Kidney (tissue), 14 donors: Measurements from ENCODE around the gene GINS3. TPM values are rescaled to one million over a fixed set of nuclear protein-coding genes. Genes with fewer than 3 reads are reported as not detected.

ENCODE experiments used
- DNase-seq, 5 donors: peaks; one replicate each; pipeline ENCODE4 v3.0.0-alpha.2; 2013 to 2020
- FAIRE-seq: peaks from 2 replicates; lab custom pipeline; 2012; peaks lifted over from hg19 to GRCh38; lab: Jason Lieb, UNC
- H3K27ac ChIP-seq, 2 donors: one replicate each; pipeline ENCODE4 v1.7.0; 2013; ENCODE audit warnings: low read depth in 2 of 2, low read length in 2 of 2, inconsistent platforms in 1 of 2
- H3K27me3 ChIP-seq: one replicate; pipeline ENCODE4 v1.7.1; 2013; ENCODE audit warnings: low read length, inconsistent platforms; ENCODE audit not compliant: control insufficient read depth, insufficient read depth
- H3K36me3 ChIP-seq, 3 donors: one replicate each; pipeline versions ENCODE4 v1.7.0 to v1.7.1; 2013; ENCODE audit warnings: low read length in 3 of 3, control low read depth in 1 of 3, inconsistent platforms in 1 of 3; ENCODE audit not compliant: insufficient read depth in 3 of 3, control insufficient read depth in 2 of 3
- H3K4me1 ChIP-seq, 3 donors: one replicate each; pipeline versions ENCODE4 v1.7.0 to v1.7.1; 2013; ENCODE audit warnings: low read length in 3 of 3, inconsistent platforms in 1 of 3, low read depth in 1 of 3; ENCODE audit not compliant: control insufficient read depth in 2 of 3, insufficient read depth in 2 of 3
- H3K4me3 ChIP-seq, 3 donors: one replicate each; pipeline versions ENCODE4 v1.7.0 to v1.8.1; 2013; ENCODE audit warnings: low read length in 3 of 3, control low read depth in 1 of 3, inconsistent platforms in 1 of 3
- H3K9ac ChIP-seq, 3 donors: one replicate each; pipeline versions ENCODE4 v1.7.0 to v1.7.1; 2013; ENCODE audit warnings: low read length in 3 of 3, control low read depth in 1 of 3, inconsistent platforms in 1 of 3
- H3K9me3 ChIP-seq, 3 donors: one replicate each; pipeline versions ENCODE4 v1.7.0 to v1.7.1; 2013; ENCODE audit warnings: low read length in 3 of 3, control low read depth in 1 of 3, inconsistent platforms in 1 of 3; ENCODE audit not compliant: control insufficient read depth in 2 of 3, insufficient read depth in 1 of 3
- intact Hi-C: fragments of 100-400 bp; cut with DNase I; formaldehyde crosslinking; loops from one replicate; pipeline ENCODE4 v1.11.1; 2022
- polyA plus RNA-seq: library from polyadenylated mRNA; stranded (reverse); fragments of 350-450 nt; fragmentation: Illumina TruSeq; extraction: RNeasy Lipid Tissue Mini Kit (QIAGEN cat#74804); gene quantifications from one replicate; pipeline ENCODE4 v1.2.3, GENCODE V29; 2014; ENCODE audit warnings: low read depth, low replicate concordance; ENCODE audit not compliant: insufficient read depth
- total RNA-seq: library from RNA; stranded (reverse); fragmentation: NEBNext Ultra II Directional; extraction: Animal tissue kit (Norgen Biotek cat#: 25700); gene quantifications from one replicate; pipeline ENCODE4 v1.2.1, GENCODE V29; 2021
- TF ChIP-seq, protein P1 (sequence below): IDR thresholded peaks from 3 replicates; pipeline ENCODE4 v1.5.1; 2012; ENCODE audit warnings: mild to moderate bottlenecking, moderate library complexity, borderline replicate concordance; ENCODE audit not compliant: insufficient read depth; ENCODE audit errors: extremely low read depth
- donor health status: control.
- donor health status: control.
- donor health status: control.
- donor health status: control.
- donor health status: control.
- donor health status: DM: yes; HTN: yes; CAD: no.
- donor health status: Normal renal cell carcinoma (clear cell type).

The GINS3 gene
- total and polyA plus RNA-seq, 2 donors from 2014 or later = 2.4 to 2.6 TPM

DNA sequence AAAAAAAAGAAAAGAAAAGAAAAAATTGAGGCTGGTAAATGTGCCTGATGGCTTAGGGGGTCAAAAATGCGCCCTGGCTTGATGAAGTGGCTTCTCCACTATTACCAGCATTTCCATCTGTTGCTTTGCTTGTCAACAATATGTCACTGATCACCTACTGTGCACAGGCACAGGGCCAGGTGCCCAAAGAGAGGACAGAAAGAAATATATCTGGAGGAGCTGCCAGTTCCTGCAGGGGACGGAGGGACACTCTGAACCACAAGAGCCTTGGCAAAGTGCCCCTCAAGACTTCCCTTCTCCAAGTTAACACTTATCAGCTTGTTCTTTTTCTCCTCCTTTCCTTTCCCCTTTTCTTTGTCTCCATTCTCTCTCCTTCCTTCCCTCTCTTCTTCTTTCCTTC lies 34.7 kb downstream of the GINS3 start:
- Histone ChIP-seq H3K4me3 (no peak overlapping the region), H3K9me3 (no peaks in the 10 kb centered on the region), H3K9ac (no peak overlapping the region), H3K36me3 (no peaks in the 10 kb centered on the region), H3K4me1 (no peaks in the 10 kb centered on the region), H3K27me3 (no peaks in the 10 kb centered on the region), H3K27ac (no peak overlapping the region)
- TF ChIP-seq, protein P1, sequence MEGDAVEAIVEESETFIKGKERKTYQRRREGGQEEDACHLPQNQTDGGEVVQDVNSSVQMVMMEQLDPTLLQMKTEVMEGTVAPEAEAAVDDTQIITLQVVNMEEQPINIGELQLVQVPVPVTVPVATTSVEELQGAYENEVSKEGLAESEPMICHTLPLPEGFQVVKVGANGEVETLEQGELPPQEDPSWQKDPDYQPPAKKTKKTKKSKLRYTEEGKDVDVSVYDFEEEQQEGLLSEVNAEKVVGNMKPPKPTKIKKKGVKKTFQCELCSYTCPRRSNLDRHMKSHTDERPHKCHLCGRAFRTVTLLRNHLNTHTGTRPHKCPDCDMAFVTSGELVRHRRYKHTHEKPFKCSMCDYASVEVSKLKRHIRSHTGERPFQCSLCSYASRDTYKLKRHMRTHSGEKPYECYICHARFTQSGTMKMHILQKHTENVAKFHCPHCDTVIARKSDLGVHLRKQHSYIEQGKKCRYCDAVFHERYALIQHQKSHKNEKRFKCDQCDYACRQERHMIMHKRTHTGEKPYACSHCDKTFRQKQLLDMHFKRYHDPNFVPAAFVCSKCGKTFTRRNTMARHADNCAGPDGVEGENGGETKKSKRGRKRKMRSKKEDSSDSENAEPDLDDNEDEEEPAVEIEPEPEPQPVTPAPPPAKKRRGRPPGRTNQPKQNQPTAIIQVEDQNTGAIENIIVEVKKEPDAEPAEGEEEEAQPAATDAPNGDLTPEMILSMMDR = no peak
- intact Hi-C loops = no loop called here
- FAIRE-seq (no peak), DNase-seq (no peak)

DNA sequence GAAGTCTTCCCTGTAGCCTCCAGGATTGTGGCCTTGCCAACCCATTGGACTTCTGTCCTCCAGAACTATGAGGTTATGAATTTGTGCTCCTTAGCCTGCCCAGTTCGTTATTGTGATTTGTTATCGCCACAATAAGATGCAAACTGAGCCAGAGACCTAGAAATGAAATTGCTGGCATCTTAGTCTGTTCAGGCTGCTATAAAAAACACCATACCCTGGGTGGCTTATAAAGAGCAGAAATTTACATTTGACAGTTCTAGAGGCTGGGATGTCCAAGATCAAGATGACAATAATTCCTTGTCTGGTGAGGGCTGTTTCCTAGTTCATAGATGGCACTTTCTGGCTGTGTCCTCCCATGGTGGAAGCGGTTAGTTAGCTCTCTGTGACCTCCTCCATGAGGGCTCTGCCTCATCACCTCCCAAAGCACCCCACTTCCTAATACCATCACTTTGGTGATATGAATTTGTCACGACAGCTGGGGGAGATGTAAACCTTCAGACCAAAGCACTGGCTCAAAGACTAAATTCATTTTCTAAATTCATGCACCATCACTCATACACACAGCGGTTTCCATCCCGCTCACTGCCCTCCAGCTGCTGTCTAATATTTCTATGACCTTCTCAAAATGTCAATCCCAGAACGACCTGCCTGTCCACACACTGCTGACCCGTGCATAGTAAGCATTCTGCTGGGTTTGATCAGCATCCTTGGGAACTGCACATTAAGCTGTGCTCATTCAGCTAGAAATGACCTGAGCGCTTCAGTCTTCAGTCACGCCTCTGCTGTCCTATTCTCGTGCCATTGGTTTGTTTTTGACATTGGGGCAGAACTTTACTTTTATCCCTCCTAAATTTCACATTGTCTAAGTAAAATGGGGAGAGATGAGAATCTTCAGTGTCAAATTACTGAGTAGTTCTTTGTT lies 36.6 kb downstream of the GINS3 start:
- no peak overlapping the region for H3K27ac ChIP-seq
- H3K4me3 ChIP-seq = no peak overlapping the region
- H3K9ac ChIP-seq = no peak overlapping the region
- no peaks in the 10 kb centered on the region for H3K36me3 ChIP-seq
- DNase-seq = no peak
- intact Hi-C loops = no loop called here
- no peaks in the 10 kb centered on the region for H3K9me3 ChIP-seq
- TF ChIP-seq, protein P1 = no peak
- no peak for FAIRE-seq
- H3K4me1 ChIP-seq = no peaks in the 10 kb centered on the region
- H3K27me3 ChIP-seq = no peaks in the 10 kb centered on the region

DNA sequence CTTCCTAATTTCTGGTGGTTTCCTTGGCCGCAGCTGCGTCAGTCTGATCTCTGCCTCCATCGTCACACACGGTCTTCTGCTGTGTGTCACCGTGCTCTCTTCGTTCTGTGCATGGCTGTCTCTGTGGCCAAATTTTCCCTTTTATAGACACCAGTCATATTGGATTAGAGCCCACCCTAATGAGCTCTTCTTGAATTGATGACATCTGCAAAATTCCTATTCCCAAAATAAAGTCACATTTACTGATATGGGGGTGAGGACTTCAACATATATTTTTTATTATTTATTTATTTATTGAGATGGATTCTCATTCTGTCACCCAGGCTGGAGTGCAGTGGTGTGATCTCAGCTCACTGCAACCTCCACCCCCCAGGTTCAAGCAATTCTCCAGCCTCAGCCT lies 38.4 kb downstream of the GINS3 start:
- no peaks in the 10 kb centered on the region for H3K27me3 ChIP-seq
- no peak overlapping the region for H3K4me3 ChIP-seq
- no peaks in the 10 kb centered on the region for H3K36me3 ChIP-seq
- DNase-seq (no peak), FAIRE-seq (no peak)
- intact Hi-C loops = no loop called here
- no peaks in the 10 kb centered on the region for H3K4me1 ChIP-seq
- no peak overlapping the region for H3K9ac ChIP-seq
- TF ChIP-seq, protein P1 = no peak
- no peak overlapping the region for H3K27ac ChIP-seq
- H3K9me3 ChIP-seq = no peaks in the 10 kb centered on the region

DNA sequence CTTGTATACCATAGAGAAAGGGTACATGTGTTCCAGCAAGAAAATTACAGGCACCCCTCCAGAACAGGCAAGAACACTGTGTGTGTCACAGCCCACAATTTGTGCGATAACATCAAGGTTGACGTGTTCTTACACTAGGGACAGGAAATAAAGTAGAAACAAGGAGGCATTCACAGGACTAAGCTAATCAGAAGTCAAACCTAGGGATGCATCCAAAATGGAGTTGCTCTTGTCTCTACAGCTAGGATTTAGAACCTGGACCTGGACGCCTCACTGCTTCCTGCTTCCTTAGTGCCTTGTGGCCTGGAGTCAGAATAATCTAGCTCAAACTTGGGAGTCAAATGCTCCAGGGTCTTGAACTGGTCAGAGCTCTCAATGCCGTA lies 41.3 kb downstream of the GINS3 start:
- Histone ChIP-seq H3K9me3 (no peaks in the 10 kb centered on the region), H3K27ac (no peak overlapping the region), H3K4me1 (no peaks in the 10 kb centered on the region), H3K36me3 (no peaks in the 10 kb centered on the region), H3K4me3 (no peak overlapping the region), H3K9ac (no peak overlapping the region), H3K27me3 (no peaks in the 10 kb centered on the region)
- intact Hi-C loops = no loop called here
- TF ChIP-seq, protein P1 = no peak
- DNase-seq (no peak), FAIRE-seq (no peak)
